ENCODE measurements around the gene GPC6.

The GPC6 gene

GRCh38 chr13:94212196-94212595, 985.6 kb downstream of the GPC6 start:
- DNase-seq (ENCODE audit: low read depth) = no peak
- TF ChIP-seq CTCF (conservative IDR thresholded peaks at IDR 0.05; ENCODE audit: low read depth, low read length) = no peak
- no peak overlapping the region for H3K4me3 ChIP-seq (ENCODE audit: low read length)

GRCh38 chr13:94214121-94214520, 987.5 kb downstream of the GPC6 start:
- TF ChIP-seq CTCF (conservative IDR thresholded peaks at IDR 0.05; ENCODE audit: low read depth, low read length) = no peak
- no peak for DNase-seq (ENCODE audit: low read depth)
- H3K4me3 ChIP-seq (ENCODE audit: low read length) = no peak overlapping the region

- peak; percentile 28 for DNase-seq (ENCODE audit: low read depth)
- no peak overlapping the region for H3K4me3 ChIP-seq (ENCODE audit: low read length)
- no peak for TF ChIP-seq CTCF (conservative IDR thresholded peaks at IDR 0.05; ENCODE audit: low read depth, low read length)
These were observed 988.4 kb downstream of the GPC6 start for GRCh38 chr13:94214975-94215374.

GRCh38 chr13:94216476-94216875, 989.9 kb downstream of the GPC6 start:
- H3K4me3 ChIP-seq (ENCODE audit: low read length) = no peak overlapping the region
- no peak for TF ChIP-seq CTCF (conservative IDR thresholded peaks at IDR 0.05; ENCODE audit: low read depth, low read length)
- DNase-seq (ENCODE audit: low read depth) = no peak

- no peak for DNase-seq (ENCODE audit: low read depth)
- TF ChIP-seq CTCF (conservative IDR thresholded peaks at IDR 0.05; ENCODE audit: low read depth, low read length) = no peak
- no peak overlapping the region for H3K4me3 ChIP-seq (ENCODE audit: low read length)
These were observed 990.8 kb downstream of the GPC6 start for GRCh38 chr13:94217370-94217769.

- TF ChIP-seq CTCF (conservative IDR thresholded peaks at IDR 0.05; ENCODE audit: low read depth, low read length) = no peak
- DNase-seq (ENCODE audit: low read depth) = no peak
- H3K4me3 ChIP-seq (ENCODE audit: low read length) = no peak overlapping the region
These were observed 991.9 kb downstream of the GPC6 start for GRCh38 chr13:94218537-94218936.

GRCh38 chr13:94218951-94219350, 992.3 kb downstream of the GPC6 start:
- H3K4me3 ChIP-seq (ENCODE audit: low read length) = no peak overlapping the region
- no peak for TF ChIP-seq CTCF (conservative IDR thresholded peaks at IDR 0.05; ENCODE audit: low read depth, low read length)
- DNase-seq (ENCODE audit: low read depth) = no peak
